GM18505 (cell line): Measurements from ENCODE around the gene FSD2.
A peak's percentile ranks its signal among the peaks of the same experiment; 100 is the strongest.
"Not testable (repeated sequence)": the region's sequence is repeated elsewhere in the genome, so short reads cannot be mapped to it uniquely, and the experiment has no call there.

Experiments
- ATAC-seq: cut with Tn5 transposase; IDR thresholded peaks from one replicate; pipeline ENCODE4 v1.9.1; 2021; ENCODE audit not compliant: unreplicated experiment
- POLR2A ChIP-seq: IDR thresholded peaks from 4 replicates; pipeline ENCODE4 v1.6.1; 2011; ENCODE audit warnings: borderline replicate concordance; ENCODE audit not compliant: insufficient read depth, insufficient read length; ENCODE audit errors: extremely low read depth

Gene FSD2

DNA sequence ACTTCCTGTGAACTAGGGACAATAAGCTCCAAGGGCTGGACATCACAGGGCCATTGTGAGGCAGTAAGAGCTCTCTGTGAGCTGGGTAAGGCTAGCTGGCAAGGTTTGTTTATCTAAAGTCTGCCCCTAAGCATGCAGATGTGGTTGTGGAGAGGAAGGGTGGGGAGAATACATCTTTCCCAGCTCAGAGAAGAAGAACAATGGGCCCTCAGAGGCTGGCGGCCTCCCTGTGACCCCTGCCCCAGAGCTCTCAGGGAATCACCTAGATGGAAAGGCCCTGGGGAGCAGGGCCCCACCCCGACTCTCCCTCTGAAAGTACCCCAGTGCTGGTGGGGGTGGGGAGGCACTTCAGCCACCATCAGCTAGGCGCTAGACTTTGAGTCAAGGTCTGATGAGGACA, 91.9 kb downstream of the FSD2 start:
- no peak for TF ChIP-seq POLR2A

DNA sequence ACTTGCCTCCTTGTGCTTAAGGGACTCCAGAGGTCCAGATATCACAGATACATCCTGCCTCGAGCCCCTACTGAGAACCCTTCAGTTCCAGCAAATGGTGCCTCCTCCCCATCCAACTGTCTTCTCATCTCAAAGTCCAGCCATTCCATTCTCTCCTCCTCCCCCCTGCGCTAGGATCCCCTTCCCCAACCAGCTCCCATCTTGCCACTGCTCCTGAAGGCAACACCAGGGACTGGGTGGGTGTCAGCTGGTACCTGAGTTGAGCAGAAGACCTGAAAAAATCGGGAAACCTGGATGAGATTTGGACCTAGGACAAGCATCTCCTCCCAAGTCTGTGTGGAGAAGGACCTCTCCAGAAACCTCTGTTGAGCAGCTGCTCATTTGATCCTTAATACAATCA, 93.8 kb downstream of the FSD2 start:
- no peak for TF ChIP-seq POLR2A
- ATAC-seq = no peak

More for the DNA sequence above, 91.9 kb downstream of the FSD2 start:
- ATAC-seq = no peak

DNA sequence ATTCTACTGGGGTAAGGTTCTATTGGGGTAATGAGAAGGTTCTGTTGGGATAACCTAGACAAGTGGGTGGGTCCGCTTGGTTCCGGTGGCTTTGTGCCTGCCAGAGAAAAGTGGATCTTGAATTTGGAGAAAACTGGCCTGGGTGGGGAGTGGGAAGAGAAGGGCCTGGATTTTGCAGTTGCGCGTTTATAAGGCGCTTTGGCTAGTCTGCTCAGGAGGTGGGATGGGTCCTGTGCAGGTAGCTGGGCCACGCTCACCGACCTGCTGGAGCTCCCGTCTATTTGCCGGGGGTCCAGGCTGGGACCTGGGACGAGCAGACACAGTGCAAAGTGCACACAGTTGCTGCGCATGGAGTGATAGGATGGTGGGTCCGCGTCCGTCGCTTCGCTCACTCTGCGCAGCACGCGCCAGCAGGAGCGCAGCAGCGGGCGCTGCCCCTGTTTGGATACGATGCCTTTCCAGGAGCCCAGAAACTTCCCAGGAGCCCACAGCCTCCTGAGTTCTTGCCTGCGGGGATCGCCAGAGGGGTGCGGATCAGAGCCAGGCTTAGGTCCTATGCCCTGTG, 94.9 kb downstream of the FSD2 start:
- ATAC-seq = no peak
- no peak for TF ChIP-seq POLR2A

DNA sequence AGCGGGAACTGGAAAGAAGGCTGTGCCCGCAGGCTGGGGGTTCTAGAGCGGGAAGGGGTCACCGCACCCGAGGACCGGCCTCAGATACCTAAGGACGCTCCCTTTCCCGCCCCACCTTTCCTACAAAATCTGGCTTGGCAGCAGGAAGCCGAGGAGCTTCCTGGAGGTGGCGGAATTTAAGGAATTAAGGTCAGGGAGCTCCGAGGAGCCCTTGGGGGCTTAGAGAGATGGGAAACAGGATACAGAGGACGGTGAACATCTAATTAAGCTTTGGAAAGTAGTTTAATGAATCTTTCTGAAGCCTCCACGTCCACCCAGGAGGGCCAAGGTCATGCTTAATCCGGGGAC, 95.7 kb downstream of the FSD2 start:
- no peak for ATAC-seq
- no peak for TF ChIP-seq POLR2A

DNA sequence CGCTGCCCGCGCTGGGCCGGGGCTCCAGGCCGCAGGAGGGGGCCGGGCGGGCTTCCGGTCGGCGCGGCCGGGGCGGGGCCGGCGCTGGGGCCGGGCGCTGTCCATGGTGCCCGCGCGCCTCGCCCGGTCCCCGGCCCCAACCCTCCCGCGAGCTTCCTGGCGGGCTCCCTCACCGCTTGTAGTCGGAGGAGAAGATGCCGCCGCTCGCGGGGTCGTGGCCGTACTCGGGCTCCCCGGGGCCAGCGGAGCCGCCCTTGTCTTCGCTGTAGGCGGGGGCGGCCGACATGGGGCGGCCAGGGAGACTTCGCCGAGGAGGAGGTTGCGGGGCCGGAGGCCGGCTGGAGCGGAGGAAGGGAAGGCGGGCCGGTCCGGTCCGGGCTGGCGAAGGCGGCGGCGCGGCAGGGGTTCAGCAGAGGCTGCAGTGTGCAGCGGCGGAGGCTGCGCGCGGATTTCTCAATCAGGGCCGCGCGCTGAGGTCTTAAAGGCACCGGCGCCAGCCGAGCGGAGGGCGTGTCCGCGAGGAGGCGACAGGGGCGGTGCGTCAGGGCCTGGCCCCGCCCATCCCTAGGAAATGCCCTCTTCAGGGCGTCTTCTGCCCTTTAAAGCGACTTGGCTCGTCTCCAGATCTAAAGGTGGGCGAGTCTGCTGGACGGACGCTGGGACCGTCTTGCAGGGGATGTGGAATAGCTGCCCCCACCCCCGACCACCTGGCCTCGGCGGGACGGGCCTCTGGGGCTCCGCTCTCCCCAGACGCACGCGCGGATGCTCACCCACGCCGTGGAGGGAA, 96.3 kb downstream of the FSD2 start, which contains the start of gene AP3B2:
Gene AP3B2 (minus strand): TSS at position 455 of the 787 bp plus-strand sequence. CDS start 169 bp downstream, at position 286.
- ATAC-seq = peak; percentile 86
- TF ChIP-seq POLR2A = no peak

DNA sequence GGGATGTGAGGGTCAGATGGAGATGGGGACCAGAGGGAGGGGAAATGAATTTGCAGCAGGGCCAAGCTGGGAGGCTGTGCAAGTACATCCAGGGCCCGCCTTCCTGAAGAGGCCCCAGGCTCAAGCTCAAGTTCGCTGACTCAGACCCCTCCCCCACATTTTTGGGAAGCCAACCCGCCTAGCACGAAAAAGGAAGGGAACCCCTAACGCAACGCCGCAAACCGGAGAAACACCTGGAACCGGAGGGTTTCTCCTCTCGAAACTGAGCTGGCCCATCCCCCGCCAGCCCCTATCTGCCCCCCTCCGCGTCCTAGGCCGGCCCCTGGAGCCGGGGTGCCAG, 96.8 kb downstream of the FSD2 start:
- ATAC-seq = no peak
- TF ChIP-seq POLR2A = no peak

DNA sequence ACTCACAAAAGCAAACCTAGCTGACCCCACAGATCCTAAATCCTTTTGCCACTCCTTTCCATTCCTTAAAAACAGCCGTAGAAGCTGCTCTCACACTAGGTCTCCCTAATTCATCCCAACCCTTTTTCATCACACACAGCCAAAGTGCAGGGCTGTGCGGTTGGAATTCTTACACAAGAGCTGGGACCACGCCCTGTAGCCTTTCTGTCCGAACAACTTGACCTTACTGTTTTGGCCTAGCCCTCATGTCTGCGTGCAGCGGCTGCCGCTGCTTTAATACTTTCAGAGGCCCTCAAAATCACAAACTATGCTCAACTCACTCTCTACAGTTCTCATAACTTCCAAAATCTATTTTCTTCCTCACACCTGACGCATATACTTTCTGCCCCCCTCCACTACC, 100.0 kb downstream of the FSD2 start:
- ATAC-seq = not testable (repeated sequence)
